Mammary epithelial cell (primary cell): Measurements from ENCODE around the gene TLR2.

Experiments used
- CTCF ChIP-seq, 2 donors: IDR thresholded peaks in 1 of 2; conservative IDR thresholded peaks in 1 of 2; 2 replicates each; pipeline ENCODE4 v1.5.1; 2011 to 2012; ENCODE audit warnings: inconsistent platforms in 2 of 2, low read length in 2 of 2, mild to moderate bottlenecking in 2 of 2, control low read depth in 1 of 2, low read depth in 1 of 2; ENCODE audit not compliant: insufficient read depth in 1 of 2; ENCODE audit errors: extremely low read depth in 1 of 2
- EZH2 ChIP-seq: IDR thresholded peaks from 2 replicates; pipeline ENCODE4 v1.6.1; 2012; ENCODE audit warnings: low read length, inconsistent platforms, borderline replicate concordance

- TF ChIP-seq CTCF (conservative IDR thresholded peaks at IDR 0.05 in 1 of 2, IDR thresholded peaks at IDR 0.05 in 1 of 2; ENCODE audit: extremely low read depth in 1 of 2, insufficient read depth in 1 of 2, low read depth in 1 of 2, low read length in 2 of 2) (no peak), EZH2 (no peak)
Observed at GRCh38 chr4:153725831-153726154, 41.7 kb downstream of the TLR2 start.
